NCI-H1694 (cell line): Measurements from ENCODE around the gene PSME2.
"Not testable (repeated sequence)": the region's sequence is repeated elsewhere in the genome, so short reads cannot be mapped to it uniquely, and the experiment has no call there.

Experiments used
- DNase-seq: peaks from one replicate; lab custom pipeline; 2025; lab: John Stamatoyannopoulos, UW

PSME2 gene

DNA sequence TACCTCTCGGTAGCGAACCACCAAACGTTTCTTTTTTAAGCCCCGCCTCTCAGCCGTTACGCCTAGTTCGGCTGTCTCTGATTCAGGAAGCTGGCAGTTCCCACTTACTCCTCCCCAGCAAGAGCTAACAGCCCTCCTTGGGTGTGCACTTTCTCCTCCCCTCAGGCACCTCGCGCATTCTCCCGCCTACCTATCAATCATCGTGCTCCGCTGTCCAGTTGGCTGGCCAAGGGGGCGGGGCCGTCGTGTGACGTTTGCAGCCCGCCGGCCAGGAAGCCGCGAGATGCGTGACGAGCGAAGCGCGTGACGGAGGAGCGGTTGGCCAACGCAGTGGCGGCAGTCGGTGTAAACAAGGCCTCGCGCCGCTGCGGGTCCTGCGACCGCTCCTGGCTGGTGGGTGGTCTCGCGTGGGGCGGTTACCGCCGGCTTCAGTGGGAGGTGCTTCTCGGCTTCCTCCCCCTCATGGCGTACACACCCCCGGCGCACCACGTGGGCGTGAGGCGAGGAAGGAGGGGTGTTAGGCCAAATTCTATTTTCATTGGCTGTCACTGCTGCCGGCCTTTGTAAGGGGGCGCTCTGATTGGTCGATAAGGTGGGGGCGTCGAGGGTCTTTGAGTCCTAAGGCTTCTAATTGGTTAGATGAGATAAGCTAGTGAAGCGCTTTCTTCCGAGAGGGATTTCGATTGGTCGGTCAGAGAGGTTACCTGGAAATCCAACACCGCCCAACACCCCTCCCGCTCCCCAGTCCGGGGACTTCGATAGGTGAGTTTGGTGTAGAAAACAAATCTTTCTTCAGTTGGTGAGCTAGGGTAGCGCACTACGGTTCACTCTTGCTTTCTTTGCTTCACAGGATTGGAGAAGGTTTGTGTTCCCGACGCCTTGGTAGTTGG lies 31.6 kb downstream of the PSME2 start, which contains the start of the genes DCAF11 and NRL:
Gene DCAF11, plus strand, starts transcription at position 246 of the 890 bp plus-strand sequence. CDS start 818 bp downstream, outside the sequence.
Gene NRL, minus strand, starts transcription at position 418 of the 890 bp plus-strand sequence. CDS start 32,101 bp downstream, outside the sequence.
- peak; percentile 99 for DNase-seq

DNA sequence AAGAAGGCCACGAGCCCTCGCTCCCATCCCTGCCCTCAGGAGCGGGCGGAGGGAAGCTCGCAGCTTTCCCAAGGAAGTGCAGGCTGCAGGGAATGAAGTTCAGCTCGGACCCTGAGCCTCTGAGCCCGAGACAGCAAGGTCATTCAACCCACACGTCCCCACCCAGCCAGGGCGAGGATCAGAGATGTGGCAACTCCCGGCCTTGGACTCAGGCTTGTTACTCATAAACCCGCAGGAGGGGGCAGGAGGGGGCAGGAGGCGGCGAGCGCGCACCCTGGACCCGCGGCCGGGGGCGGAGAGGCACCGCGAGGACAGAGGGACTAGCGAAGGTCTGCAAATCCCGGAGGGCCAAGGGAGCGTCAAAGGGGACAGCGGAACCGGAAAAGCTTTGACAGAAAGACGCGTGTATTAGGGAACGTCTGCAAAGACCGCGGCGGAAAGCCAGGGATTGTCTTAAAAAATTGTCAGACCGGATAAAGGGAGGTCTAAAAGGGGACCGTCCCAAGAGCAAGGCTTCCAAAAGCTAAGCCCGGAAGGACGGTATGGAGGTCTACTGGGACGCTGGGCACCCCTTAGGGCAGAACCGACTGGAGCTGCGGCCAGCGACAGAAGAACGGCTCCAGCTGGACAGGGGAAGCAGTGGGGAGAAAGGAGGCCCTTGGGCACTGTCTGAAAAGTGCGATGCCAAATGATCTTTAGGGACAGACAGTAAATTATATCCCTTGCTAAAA lies 32.4 kb downstream of the PSME2 start:
- DNase-seq = peak; percentile 73

DNA sequence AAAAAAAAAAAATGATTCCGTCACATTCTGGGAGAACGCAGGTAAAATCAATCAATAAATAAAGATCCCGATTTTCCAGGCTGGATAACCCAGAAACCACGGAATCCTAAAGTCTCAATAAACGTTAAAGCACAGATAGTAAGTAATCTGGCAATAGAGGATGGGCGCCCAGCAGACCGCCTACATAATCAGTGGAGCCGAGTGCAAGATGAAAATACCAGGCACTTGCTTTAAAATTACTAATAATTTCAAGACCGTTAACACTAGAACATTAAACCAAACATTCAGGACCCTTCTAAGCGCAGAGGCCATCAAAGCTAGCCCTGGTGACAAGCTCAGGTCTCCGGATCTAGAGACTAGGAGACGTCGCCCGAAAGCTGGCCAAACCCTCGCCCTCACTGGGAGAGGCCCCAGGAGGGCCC lies 33.0 kb downstream of the PSME2 start:
- no peak for DNase-seq

- DNase-seq = no peak
These were observed 35.9 kb downstream of the PSME2 start for GRCh38 chr14:24110523-24110922.

GRCh38 chr14:24110060-24110459 lies 36.4 kb downstream of the PSME2 start:
- DNase-seq = no peak

GRCh38 chr14:24108336-24108874 lies 38.0 kb downstream of the PSME2 start:
- DNase-seq = no peak

GRCh38 chr14:24106672-24107271 lies 39.6 kb downstream of the PSME2 start:
- DNase-seq = no peak

DNA sequence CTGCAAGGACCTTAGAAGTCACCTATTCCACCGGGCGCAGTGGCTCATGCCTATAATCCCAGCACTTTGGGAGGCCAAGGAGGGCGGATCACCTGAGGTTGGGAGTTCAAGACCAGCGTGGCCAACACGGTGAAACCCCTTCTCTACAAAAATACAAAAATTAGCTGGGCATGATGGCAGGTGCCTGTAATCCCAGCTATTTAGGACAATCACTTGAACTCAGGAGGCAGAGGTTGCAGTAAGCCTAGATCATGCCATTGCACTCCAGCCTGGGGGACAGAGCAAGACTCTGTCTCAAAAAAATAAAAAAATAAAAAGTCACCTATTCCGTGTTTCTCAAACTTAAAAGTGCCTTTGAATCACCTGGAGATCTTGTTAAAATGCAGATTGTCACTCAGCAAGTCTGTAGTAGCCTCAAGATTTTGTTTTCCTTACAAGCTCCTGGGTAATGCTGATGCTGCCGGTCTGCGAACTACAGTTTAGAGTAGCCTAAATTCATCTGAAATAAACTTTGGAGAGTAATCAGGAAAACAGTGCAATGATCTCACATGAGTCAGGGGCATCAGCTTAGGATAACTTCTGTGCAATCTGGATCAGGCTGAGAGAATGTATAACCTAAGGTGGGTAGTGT lies 40.7 kb downstream of the PSME2 start:
- DNase-seq = not testable (repeated sequence)

GRCh38 chr14:24103451-24103850 lies 43.0 kb downstream of the PSME2 start:
- no peak for DNase-seq

DNA sequence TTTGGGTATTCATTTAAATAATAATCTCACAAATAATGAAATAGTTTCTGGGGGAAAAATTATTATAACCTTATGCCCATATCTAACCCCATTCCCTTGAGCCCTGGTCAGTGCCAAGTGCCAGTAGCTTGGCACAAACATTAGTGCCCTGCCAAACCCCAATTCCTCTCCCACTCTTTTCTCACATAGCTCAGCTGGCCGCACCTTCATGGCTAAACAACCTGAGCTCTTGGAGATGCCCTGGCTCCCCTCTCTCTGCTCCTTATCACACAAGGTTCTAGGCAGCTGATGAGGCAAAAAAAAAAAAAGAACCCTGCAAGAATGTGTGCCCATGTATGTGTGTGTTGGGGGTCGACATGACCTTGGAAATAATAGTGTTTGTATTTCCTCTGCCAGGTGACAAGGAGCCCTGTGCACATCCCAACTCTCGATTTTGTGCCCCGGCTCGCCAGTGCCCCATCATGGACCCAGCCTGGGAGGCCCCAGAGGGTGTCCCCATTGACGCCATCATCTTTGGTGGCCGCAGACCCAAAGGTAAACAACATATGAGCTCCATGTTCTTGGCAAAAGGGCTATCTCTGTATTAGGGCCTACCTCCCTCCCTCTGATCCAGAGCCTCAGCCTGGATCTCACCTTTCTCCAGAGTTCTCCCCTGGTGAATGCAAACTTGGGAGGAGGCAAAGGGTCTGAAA lies 43.9 kb downstream of the PSME2 start:
- DNase-seq = no peak

DNA sequence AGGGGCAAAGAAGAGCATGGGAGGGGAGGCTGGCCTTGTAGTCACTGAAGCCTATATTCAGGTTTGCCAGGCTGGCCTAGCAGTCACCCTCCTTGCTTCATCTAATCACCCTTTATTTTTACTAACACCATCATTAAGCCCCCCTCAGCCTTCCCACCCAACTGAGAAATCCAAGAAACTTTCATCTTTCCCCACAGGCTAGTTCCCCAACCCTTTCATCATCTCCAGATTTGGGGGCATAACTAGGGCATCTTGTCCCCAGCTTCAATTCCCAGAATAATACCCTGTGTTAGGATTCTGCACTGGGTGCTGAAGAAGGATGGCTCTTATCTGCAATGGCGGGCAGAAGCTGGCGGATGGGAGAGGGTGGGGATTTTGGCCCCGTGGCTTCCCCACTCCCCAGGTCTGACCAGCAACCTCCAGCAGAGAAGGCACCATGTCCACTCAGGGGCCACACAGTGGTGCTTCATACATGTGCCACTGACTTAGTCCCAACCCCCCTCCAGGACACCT lies 45.4 kb downstream of the PSME2 start:
- no peak for DNase-seq

- no peak for DNase-seq
These were observed 46.0 kb downstream of the PSME2 start for GRCh38 chr14:24100197-24100981.

DNA sequence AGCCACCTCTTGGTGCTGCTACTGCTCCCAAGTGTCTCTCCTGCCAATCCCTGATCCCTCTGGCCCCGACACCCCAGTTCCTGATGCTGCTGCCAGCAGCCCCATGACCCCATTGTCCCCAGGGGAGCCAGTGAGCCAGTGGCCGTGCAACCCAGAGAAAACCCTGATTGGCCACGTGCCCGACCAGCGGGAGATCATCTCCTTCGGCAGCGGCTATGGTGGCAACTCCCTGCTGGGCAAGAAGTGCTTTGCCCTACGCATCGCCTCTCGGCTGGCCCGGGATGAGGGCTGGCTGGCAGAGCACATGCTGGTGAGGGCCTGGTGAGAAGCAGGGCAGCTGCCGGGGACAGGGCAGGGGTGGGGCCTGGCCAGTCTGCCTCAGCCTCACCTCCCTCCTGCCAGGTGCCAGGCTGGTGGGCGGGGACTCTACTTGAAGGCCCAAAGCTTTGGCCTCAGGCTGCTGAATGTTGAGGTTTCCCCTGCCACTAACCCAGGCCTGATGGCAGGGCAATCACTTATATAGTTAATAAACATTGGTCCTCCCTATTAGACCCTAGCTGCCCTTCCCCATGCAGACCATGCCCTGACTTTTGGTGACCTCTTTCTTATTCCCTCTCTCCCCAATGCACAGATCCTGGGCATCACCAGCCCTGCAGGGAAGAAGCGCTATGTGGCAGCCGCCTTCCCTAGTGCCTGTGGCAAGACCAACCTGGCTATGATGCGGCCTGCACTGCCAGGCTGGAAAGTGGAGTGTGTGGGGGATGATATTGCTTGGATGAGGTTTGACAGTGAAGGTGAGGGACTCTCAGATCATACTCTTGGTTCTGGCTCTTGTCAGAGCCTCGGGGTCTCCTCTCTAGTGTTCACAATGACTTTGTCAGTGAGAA lies 47.2 kb downstream of the PSME2 start:
- DNase-seq = no peak

GRCh38 chr14:24098229-24098926 lies 48.0 kb downstream of the PSME2 start:
- no peak for DNase-seq

DNA sequence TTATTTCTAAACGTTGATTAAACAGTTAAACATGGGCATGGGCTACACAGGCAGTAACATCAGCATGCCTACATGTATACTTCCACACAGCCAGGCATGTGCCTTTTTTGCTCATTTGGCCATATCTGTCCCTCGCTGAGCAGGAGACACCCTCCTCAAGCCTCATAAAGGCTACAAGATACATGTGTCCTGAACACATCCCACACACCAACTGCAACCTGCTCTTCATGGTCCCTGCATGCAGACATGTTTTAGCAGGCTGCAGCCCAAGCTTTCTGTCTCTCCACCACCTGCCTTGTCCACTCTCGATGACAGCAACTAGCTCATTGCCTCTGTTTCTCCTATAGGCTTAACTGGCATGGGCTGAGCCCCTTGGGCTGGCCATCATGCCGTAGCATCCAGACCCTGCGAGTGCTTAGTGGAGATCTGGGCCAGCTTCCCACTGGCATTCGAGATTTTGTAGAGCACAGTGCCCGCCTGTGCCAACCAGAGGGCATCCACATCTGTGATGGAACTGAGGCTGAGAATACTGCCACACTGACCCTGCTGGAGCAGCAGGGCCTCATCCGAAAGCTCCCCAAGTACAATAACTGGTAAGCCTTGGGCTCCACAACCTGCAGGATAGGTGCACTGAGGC lies 49.7 kb downstream of the PSME2 start:
- DNase-seq = no peak

GRCh38 chr14:24095271-24096068 lies 50.9 kb downstream of the PSME2 start:
- no peak for DNase-seq

GRCh38 chr14:24094841-24095270 lies 51.6 kb downstream of the PSME2 start:
- no peak for DNase-seq
